ENCODE results near the gene C1QTNF8. TPM values are rescaled to one million over a fixed set of nuclear protein-coding genes. Genes with fewer than 3 reads are reported as not detected.

The C1QTNF8 gene
- total RNA-seq, 1 donor from 2014 or later: not detected

GRCh38 chr16:1120577-1120941 lies 24.5 kb upstream of the C1QTNF8 start:
- no peaks in the 10 kb centered on the region for H3K36me3 Mint-ChIP-seq (ENCODE audit: unreplicated experiment)
- no peaks in the 10 kb centered on the region for H3K4me1 Mint-ChIP-seq (ENCODE audit: low read depth, unreplicated experiment)
- no peaks in the 10 kb centered on the region for H3K9me3 Mint-ChIP-seq (ENCODE audit: unreplicated experiment)
- DNase-seq: peak; percentile 29
- no peak overlapping the region for H3K27ac Mint-ChIP-seq (ENCODE audit: unreplicated experiment)
- H3K4me3 Mint-ChIP-seq (ENCODE audit: unreplicated experiment): no peak overlapping the region
- no peak for TF ChIP-seq CTCF (IDR thresholded peaks at IDR 0.05; ENCODE audit: partially characterized antibody, unreplicated experiment)
- peaks cover 1% of the 10 kb centered on the region for H3K27me3 Mint-ChIP-seq (ENCODE audit: unreplicated experiment)

- H3K36me3 Mint-ChIP-seq (ENCODE audit: unreplicated experiment): no peaks in the 10 kb centered on the region
- H3K27ac Mint-ChIP-seq (ENCODE audit: unreplicated experiment): no peak overlapping the region
- DNase-seq: no peak
- no peaks in the 10 kb centered on the region for H3K9me3 Mint-ChIP-seq (ENCODE audit: unreplicated experiment)
- H3K4me3 Mint-ChIP-seq (ENCODE audit: unreplicated experiment): no peak overlapping the region
- no peak for TF ChIP-seq CTCF (IDR thresholded peaks at IDR 0.05; ENCODE audit: partially characterized antibody, unreplicated experiment)
- peaks cover 1% of the 10 kb centered on the region for H3K27me3 Mint-ChIP-seq (ENCODE audit: unreplicated experiment)
- no peaks in the 10 kb centered on the region for H3K4me1 Mint-ChIP-seq (ENCODE audit: low read depth, unreplicated experiment)
Measured at GRCh38 chr16:1119766-1120576, 23.9 kb upstream of the C1QTNF8 start.

- no peak for DNase-seq
- TF ChIP-seq CTCF (IDR thresholded peaks at IDR 0.05; ENCODE audit: partially characterized antibody, unreplicated experiment): no peak
- peaks cover 1% of the 10 kb centered on the region for H3K27me3 Mint-ChIP-seq (ENCODE audit: unreplicated experiment)
- H3K4me3 Mint-ChIP-seq (ENCODE audit: unreplicated experiment): no peak overlapping the region
- no peaks in the 10 kb centered on the region for H3K9me3 Mint-ChIP-seq (ENCODE audit: unreplicated experiment)
- no peaks in the 10 kb centered on the region for H3K4me1 Mint-ChIP-seq (ENCODE audit: low read depth, unreplicated experiment)
- no peaks in the 10 kb centered on the region for H3K36me3 Mint-ChIP-seq (ENCODE audit: unreplicated experiment)
- no peak overlapping the region for H3K27ac Mint-ChIP-seq (ENCODE audit: unreplicated experiment)
Measured at GRCh38 chr16:1119129-1119528, 23.1 kb upstream of the C1QTNF8 start.

GRCh38 chr16:1117926-1118325 lies 21.9 kb upstream of the C1QTNF8 start:
- peaks cover 3% of the 10 kb centered on the region for H3K4me1 Mint-ChIP-seq (ENCODE audit: low read depth, unreplicated experiment)
- H3K27ac Mint-ChIP-seq (ENCODE audit: unreplicated experiment): no peak overlapping the region
- H3K4me3 Mint-ChIP-seq (ENCODE audit: unreplicated experiment): no peak overlapping the region
- no peaks in the 10 kb centered on the region for H3K36me3 Mint-ChIP-seq (ENCODE audit: unreplicated experiment)
- peaks cover 1% of the 10 kb centered on the region for H3K27me3 Mint-ChIP-seq (ENCODE audit: unreplicated experiment)
- no peak for TF ChIP-seq CTCF (IDR thresholded peaks at IDR 0.05; ENCODE audit: partially characterized antibody, unreplicated experiment)
- no peak for DNase-seq
- no peaks in the 10 kb centered on the region for H3K9me3 Mint-ChIP-seq (ENCODE audit: unreplicated experiment)

GRCh38 chr16:1117176-1117900 lies 21.3 kb upstream of the C1QTNF8 start:
- Mint-ChIP-seq H3K27ac (ENCODE audit: unreplicated experiment) (no peak overlapping the region), H3K27me3 (ENCODE audit: unreplicated experiment) (peaks cover 1% of the 10 kb centered on the region), H3K4me1 (ENCODE audit: low read depth, unreplicated experiment) (peaks cover 3% of the 10 kb centered on the region), H3K4me3 (ENCODE audit: unreplicated experiment) (no peak overlapping the region), H3K36me3 (ENCODE audit: unreplicated experiment) (no peaks in the 10 kb centered on the region), H3K9me3 (ENCODE audit: unreplicated experiment) (no peaks in the 10 kb centered on the region)
- TF ChIP-seq CTCF (IDR thresholded peaks at IDR 0.05; ENCODE audit: partially characterized antibody, unreplicated experiment): no peak
- DNase-seq: peak; percentile 73

Data from glutamatergic neuron (in vitro differentiated cells).